Measurements from ENCODE around the gene PLD2.

PLD2 gene

GRCh38 chr17:4806777-4807604, at the start of gene PLD2:
TSS of gene PLD2 (plus strand) at chr17:4807152. CDS start at chr17:4807773, 621 bp downstream.
- DNase-seq (ENCODE audit: low read depth in 2 of 2) = peak; percentile 68 to 74

GRCh38 chr17:4759776-4760236, 47.1 kb upstream of the PLD2 start:
- no peak for DNase-seq (ENCODE audit: low read depth in 2 of 2)

GRCh38 chr17:4764595-4764994, 42.4 kb upstream of the PLD2 start:
- DNase-seq (ENCODE audit: low read depth in 2 of 2) = no peak

DNA sequence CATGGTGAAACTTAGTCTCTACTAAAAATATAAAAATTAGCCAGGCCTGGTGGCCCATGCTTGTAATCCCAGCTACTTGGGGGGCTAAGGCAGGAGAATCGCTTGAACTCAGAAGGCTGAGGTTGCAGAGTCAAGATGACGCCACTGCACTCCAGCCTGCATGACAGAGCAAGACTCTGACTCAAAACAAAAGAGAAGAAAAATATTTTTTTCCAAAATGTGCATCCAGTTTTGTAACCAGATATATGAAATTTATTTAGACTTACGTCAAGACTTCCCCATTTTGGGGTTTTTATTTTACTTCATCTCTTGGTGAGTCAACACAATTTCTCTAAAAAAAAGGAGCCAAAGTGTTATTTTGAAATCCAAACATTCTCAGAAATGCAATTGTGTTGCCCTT, 40.8 kb upstream of the PLD2 start:
- DNase-seq (ENCODE audit: low read depth in 2 of 2) = no peak

DNA sequence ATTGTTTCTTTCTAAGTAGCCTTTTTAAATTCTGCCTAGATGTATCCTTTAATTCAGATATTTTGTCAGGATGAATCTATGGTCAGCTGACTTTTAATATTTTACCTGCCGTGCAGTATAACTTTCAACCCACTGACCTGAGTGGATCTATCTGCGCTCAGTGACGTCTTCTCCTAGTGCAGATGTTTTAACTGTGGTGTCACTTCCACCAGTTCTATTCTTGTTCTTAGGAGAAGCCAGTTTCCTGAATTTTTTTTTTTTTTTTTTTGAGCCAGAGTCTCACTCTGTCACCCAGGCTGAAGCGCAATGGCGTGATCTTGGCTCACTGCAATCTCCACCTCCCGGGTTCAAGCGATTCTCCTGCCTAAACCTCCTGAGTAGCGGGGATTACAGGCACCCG, 40.2 kb upstream of the PLD2 start:
- DNase-seq (ENCODE audit: low read depth in 2 of 2) = no peak

- no peak for DNase-seq (ENCODE audit: low read depth in 2 of 2)
Observed at GRCh38 chr17:4768298-4768697, 38.7 kb upstream of the PLD2 start.

- no peak for DNase-seq (ENCODE audit: low read depth in 2 of 2)
Observed at GRCh38 chr17:4769628-4770027, 37.3 kb upstream of the PLD2 start.

DNA sequence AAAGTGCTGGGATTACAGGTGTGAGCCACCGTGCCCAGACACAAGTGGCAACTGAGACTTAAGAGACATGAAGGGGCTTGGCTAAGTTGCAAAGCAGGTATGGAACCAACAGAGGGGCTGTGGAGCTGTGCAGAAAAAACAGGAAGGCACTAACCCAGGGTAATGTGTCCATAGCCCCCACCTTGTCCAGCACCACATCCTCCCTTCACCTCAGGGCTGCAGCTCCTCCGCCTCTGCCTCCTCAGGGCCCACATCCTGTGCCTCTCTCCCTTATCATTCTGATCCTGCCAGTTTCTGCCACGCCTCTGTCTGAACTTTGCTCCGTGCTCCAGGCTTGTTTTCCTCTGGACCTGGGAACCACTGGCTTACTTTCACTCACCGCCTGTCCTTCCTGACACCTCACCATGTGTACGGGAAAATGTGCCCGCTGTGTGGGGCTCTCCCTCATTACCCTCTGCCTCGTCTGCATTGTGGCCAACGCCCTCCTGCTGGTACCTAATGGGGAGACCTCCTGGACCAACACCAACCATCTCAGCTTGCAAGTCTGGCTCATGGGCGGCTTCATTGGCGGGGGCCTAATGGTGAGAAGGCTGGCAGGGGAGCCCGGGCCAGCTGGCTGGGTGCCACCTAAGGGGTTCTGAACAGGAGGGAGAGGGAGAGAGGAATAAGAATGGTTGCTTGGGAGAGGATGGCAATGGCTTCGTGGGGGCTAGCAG, 35.3 kb upstream of the PLD2 start, which contains the start of gene TM4SF5:
TM4SF5 (plus strand) TSS at position 368 of the 716 bp plus-strand sequence; CDS start at position 405, 37 bp downstream.
- DNase-seq (ENCODE audit: low read depth in 2 of 2) = no peak

DNA sequence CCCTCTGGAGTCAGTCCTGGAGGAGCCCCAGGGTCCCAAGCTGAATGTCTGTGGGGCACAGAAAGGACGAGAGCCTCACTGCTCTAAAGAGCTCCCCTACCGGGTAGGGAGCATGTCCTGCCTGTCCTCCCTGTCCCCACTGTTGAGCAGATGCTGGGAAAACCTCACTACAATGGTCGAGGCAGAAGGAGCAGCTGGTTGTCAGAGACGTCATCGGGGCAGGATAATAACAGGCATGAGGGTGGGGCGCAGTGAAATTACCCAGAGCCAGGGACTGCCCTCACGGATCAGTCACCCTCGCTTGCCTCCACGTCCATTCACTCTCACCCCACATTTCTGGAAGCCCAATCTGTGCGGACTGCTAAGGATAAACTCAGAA, 34.7 kb upstream of the PLD2 start:
- DNase-seq (ENCODE audit: low read depth in 2 of 2) = no peak

DNA sequence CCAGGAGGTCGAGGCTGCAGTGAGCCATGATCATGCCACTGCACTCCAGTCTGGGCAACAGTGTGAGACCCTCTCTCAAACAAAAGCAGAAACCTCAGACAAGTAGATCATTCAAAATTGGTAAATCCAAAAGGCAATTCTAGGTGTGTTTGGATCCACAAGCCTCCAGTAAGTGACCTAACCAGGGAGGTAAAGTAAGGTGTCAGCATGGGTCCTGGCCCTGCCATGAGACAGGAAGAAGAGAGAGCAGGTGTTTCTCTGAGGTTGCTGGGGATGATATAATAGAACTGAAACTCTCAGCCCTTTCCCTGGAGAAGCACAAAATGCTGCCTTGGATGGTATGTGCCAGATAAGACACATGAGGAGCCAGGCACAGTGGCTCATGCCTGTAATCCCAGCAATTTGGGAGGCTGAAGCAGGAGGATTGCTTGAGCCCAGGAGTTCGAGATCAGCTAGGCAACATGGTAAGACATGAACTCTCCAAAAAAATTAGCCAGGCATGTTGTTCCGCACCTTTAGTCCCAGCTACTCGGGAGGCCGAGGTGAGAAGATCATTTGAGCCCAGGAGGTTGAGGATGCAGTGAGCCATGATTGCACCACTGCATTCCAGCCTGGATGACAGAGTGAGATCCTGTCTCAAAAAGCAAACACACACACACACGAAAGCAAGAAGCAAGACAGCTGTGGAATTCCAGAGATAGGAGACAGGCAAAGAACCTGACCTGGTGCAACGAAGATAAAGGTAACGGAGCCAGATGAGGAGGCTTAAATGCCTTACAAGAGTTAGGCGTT, 28.8 kb upstream of the PLD2 start:
- DNase-seq (ENCODE audit: low read depth in 2 of 2) = no peak

GRCh38 chr17:4780325-4780955, 26.5 kb upstream of the PLD2 start:
- DNase-seq (ENCODE audit: low read depth in 2 of 2) = no peak

DNA sequence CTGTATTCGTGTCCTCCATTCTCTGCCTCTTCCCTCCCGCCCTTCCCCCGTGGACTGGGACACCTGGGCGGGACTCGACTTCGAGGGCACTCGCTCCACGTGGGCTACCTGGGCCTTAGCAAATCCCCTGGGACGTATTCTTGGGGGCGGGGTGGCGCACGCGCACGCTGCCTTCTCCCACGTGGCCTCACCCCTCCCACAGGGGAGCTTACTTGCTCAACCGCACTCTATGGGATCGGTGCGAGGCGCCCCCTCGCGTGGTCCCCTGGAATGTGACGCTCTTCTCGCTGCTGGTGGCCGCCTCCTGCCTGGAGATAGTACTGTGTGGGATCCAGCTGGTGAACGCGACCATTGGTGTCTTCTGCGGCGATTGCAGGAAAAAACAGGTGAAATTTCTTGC, 24.3 kb upstream of the PLD2 start:
- no peak for DNase-seq (ENCODE audit: low read depth in 2 of 2)

GRCh38 chr17:4785311-4786105, 21.4 kb upstream of the PLD2 start:
- no peak for DNase-seq (ENCODE audit: low read depth in 2 of 2)

- no peak for DNase-seq (ENCODE audit: low read depth in 2 of 2)
Observed at GRCh38 chr17:4786106-4786511, 20.8 kb upstream of the PLD2 start, which contains the start of gene VMO1. TSS of gene VMO1 (minus strand) at chr17:4786364. CDS start at chr17:4786352, 12 bp downstream.

DNA sequence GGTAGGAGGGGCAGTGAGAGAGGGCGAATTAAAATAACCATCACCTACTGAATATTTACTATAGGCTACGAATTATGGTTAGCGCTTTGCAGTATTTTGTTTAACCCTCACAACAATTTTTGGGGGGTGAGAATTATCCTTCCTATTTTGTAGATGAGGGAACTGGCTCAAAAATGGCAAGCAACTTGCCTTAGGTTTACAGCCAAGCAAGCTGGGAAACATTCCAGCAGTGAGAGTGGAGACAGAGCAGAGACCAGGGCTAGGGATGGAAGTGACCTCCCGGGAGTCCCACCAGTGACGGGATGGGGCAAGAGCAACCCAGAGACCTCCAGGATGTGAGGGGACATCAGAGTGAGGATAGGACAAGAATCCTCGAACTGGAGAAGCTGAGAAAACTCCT, 20.4 kb upstream of the PLD2 start:
- DNase-seq (ENCODE audit: low read depth in 2 of 2) = no peak

DNA sequence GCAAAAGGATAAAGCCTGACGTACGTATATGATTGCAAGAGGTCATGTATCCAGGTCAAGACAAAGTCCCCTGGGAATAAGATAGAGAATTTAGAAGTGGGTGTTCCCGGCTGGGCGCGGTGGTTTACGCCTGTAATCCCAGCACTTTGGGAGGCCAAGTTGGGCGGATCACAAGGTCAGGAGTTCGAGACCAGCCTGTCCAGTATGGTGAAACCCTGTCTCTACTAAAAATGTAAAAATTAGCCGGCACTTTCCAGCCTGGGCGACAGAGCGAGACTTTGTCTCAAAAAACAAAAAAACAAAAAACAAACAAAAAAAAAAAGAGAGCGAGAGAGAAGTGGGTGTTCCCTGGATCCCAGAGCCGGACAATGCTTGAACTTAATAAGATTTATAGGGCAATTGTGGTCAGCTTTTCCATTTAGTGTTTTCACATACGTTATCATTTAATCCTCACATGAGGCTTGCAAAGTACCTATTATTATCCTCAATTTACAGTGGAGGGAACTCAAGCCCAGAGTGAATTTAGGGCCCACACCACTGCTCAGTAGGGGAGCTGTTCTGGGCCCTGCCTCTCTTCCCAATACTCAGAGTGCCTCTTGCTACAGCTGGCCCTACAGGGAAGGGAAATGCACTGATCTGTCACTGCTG, 18.7 kb upstream of the PLD2 start:
- DNase-seq (ENCODE audit: low read depth in 2 of 2) = no peak

GRCh38 chr17:4788807-4789700, 17.9 kb upstream of the PLD2 start, which contains the start of gene GLTPD2:
TSS of gene GLTPD2 (plus strand) at chr17:4788964. CDS start at chr17:4789012, 48 bp downstream.
- no peak for DNase-seq (ENCODE audit: low read depth in 2 of 2)

- DNase-seq (ENCODE audit: low read depth in 2 of 2) = no peak
Observed at GRCh38 chr17:4789701-4789950, 17.3 kb upstream of the PLD2 start.

GRCh38 chr17:4789951-4790704, 16.8 kb upstream of the PLD2 start:
- peak; percentile 56 to 58 for DNase-seq (ENCODE audit: low read depth in 2 of 2)

All from stimulated activated CD8-positive, alpha-beta memory T cell treated with anti-CD3 and anti-CD28 coated beads, Interleukin-15, amount 100 ng/mL, for 4 hours (primary cell).